H9 (cell line): ENCODE results near the gene F13B. TPM values are rescaled to one million over a fixed set of nuclear protein-coding genes. Genes with fewer than 3 reads are reported as not detected.

Experiments used
- DNase-seq: peaks from one replicate; pipeline ENCODE4 v3.0.0-alpha.2; 2017
- H2AFZ ChIP-seq: one replicate; pipeline ENCODE4 v1.6.1; 2013; ENCODE audit warnings: mild to moderate bottlenecking, low read length, control low read depth, moderate library complexity
- H2AK5ac ChIP-seq: 2 replicates; pipeline ENCODE4 v1.6.1; 2013; ENCODE audit warnings: low read length, control low read depth, mixed read lengths; ENCODE audit not compliant: insufficient read length
- H2BK120ac ChIP-seq: one replicate; pipeline ENCODE4 v1.6.1; 2013; ENCODE audit warnings: low read depth, mild to moderate bottlenecking, low read length, control low read depth, inconsistent platforms; ENCODE audit not compliant: poor library complexity, severe bottlenecking
- H2BK12ac ChIP-seq: 2 replicates; pipeline ENCODE4 v1.6.1; 2013; ENCODE audit warnings: low read length, control low read depth, mixed read lengths, low read depth; ENCODE audit not compliant: insufficient read length
- H2BK15ac ChIP-seq: 2 replicates; pipeline ENCODE4 v1.6.1; 2013; ENCODE audit warnings: low read depth, low read length, control low read depth
- H2BK20ac ChIP-seq: one replicate; pipeline ENCODE4 v1.6.1; 2013; ENCODE audit warnings: low read depth, mild to moderate bottlenecking, low read length, control low read depth, inconsistent platforms; ENCODE audit not compliant: poor library complexity, severe bottlenecking
- H2BK5ac ChIP-seq: 2 replicates; pipeline ENCODE4 v1.6.1; 2013; ENCODE audit warnings: low read length, control low read depth, mixed read lengths; ENCODE audit not compliant: insufficient read length
- H3K14ac ChIP-seq: 2 replicates; pipeline ENCODE4 v1.6.1; 2013; ENCODE audit warnings: low read length, control low read depth; ENCODE audit not compliant: insufficient read depth
- H3K18ac ChIP-seq: 2 replicates; pipeline ENCODE4 v1.6.1; 2013; ENCODE audit warnings: low read depth, mild to moderate bottlenecking, mixed read lengths, low read length, control low read depth; ENCODE audit not compliant: insufficient read length
- H3K23ac ChIP-seq: 2 replicates; pipeline ENCODE4 v1.6.1; 2013; ENCODE audit warnings: low read length, control low read depth, mixed read lengths, low read depth; ENCODE audit not compliant: insufficient read length
- H3K23me2 ChIP-seq: 2 replicates; pipeline ENCODE4 v1.6.1; 2013; ENCODE audit warnings: low read depth, mild to moderate bottlenecking, mixed read lengths, low read length, control low read depth; ENCODE audit not compliant: insufficient read length, poor library complexity, severe bottlenecking
- H3K27ac ChIP-seq: 2 replicates; pipeline ENCODE4 v1.5.1; 2013; ENCODE audit warnings: low read length, control low read depth, mixed read lengths, low read depth; ENCODE audit not compliant: insufficient read length
- H3K27me3 ChIP-seq: 2 replicates; pipeline ENCODE4 v1.6.1; 2013; ENCODE audit warnings: low read length, control low read depth, inconsistent platforms; ENCODE audit not compliant: insufficient read depth
- H3K4ac ChIP-seq: 2 replicates; pipeline ENCODE4 v1.6.1; 2013; ENCODE audit warnings: low read depth, mild to moderate bottlenecking, control low read depth, inconsistent platforms, low read length, moderate library complexity
- H3K4me1 ChIP-seq: 2 replicates; pipeline ENCODE4 v1.6.1; 2013; ENCODE audit warnings: low read length, control low read depth, inconsistent platforms; ENCODE audit not compliant: insufficient read depth
- H3K4me2 ChIP-seq: 2 replicates; pipeline ENCODE4 v1.6.1; 2013; ENCODE audit warnings: low read length, control low read depth, mixed read lengths; ENCODE audit not compliant: insufficient read length, insufficient read depth
- H3K56ac ChIP-seq: 2 replicates; pipeline ENCODE4 v1.6.1; 2013; ENCODE audit warnings: low read depth, mild to moderate bottlenecking, mixed read lengths, low read length, control low read depth; ENCODE audit not compliant: insufficient read length
- H3K79me1 ChIP-seq: 2 replicates; pipeline ENCODE4 v1.6.1; 2013; ENCODE audit warnings: low read depth, mild to moderate bottlenecking, moderate library complexity, low read length, control low read depth, inconsistent platforms; ENCODE audit not compliant: insufficient read depth, poor library complexity, severe bottlenecking
- H3K79me2 ChIP-seq: 2 replicates; pipeline ENCODE4 v1.6.1; 2013; ENCODE audit warnings: low read length, control low read depth, inconsistent platforms; ENCODE audit not compliant: insufficient read depth
- H3K9ac ChIP-seq: 2 replicates; pipeline ENCODE4 v1.6.1; 2013; ENCODE audit warnings: low read length, control low read depth, mixed read lengths; ENCODE audit not compliant: insufficient read length; ENCODE audit errors: extremely low read depth
- H3K9me3 ChIP-seq: one replicate; pipeline ENCODE4 v1.6.1; 2013; ENCODE audit warnings: low read depth, low read length, inconsistent platforms; ENCODE audit not compliant: control insufficient read depth
- H3T11ph ChIP-seq: one replicate; pipeline ENCODE4 v1.6.1; 2013; ENCODE audit warnings: mild to moderate bottlenecking, low read length, control low read depth, inconsistent platforms
- H4K20me1 ChIP-seq: one replicate; pipeline ENCODE4 v1.6.1; 2013; ENCODE audit not compliant: control insufficient read depth, insufficient read length, insufficient read depth
- H4K5ac ChIP-seq: 2 replicates; pipeline ENCODE4 v1.6.1; 2013; ENCODE audit warnings: low read depth, mild to moderate bottlenecking, mixed read lengths, low read length, control low read depth; ENCODE audit not compliant: insufficient read length
- H4K8ac ChIP-seq: replicated peaks from 2 replicates; pipeline ENCODE4 v1.6.1; 2013; ENCODE audit warnings: low read length, control low read depth, mixed read lengths, low read depth; ENCODE audit not compliant: insufficient read length
- H4K91ac ChIP-seq: 2 replicates; pipeline ENCODE4 v1.6.1; 2013; ENCODE audit warnings: low read depth, mild to moderate bottlenecking, moderate library complexity, mixed read lengths, low read length, control low read depth; ENCODE audit not compliant: insufficient read length
- H3K27ac Mint-ChIP-seq, 3 experiments: 2 replicates in 2 of 3; 3 replicates in 1 of 3; pipeline ENCODE4 v1.8.0; 2020 to 2021; ENCODE audit warnings: mixed read lengths in 3 of 3, mild to moderate bottlenecking in 1 of 3, moderate library complexity in 1 of 3
- H3K27me3 Mint-ChIP-seq: 2 replicates; pipeline ENCODE4 v1.8.0; 2021; ENCODE audit warnings: low read depth, mild to moderate bottlenecking, moderate library complexity, mixed read lengths
- H3K36me3 Mint-ChIP-seq, 3 experiments: 2 replicates in 2 of 3; 3 replicates in 1 of 3; pipeline ENCODE4 v1.8.0; 2020 to 2021; ENCODE audit warnings: low read depth in 3 of 3, mixed read lengths in 3 of 3; ENCODE audit not compliant: insufficient read depth in 1 of 3
- H3K4me1 Mint-ChIP-seq, 2 experiments: 2 replicates each; pipeline ENCODE4 v1.8.0; 2020; ENCODE audit warnings: mixed read lengths in 2 of 2
- H3K4me3 Mint-ChIP-seq, 2 experiments: 2 replicates in 1 of 2; 3 replicates in 1 of 2; pipeline ENCODE4 v1.8.0; 2020 to 2021; ENCODE audit warnings: mild to moderate bottlenecking in 2 of 2, mixed read lengths in 2 of 2, moderate library complexity in 1 of 2
- H3K9me3 Mint-ChIP-seq, 2 experiments: 2 replicates in 1 of 2; 3 replicates in 1 of 2; pipeline ENCODE4 v1.8.0; 2020; ENCODE audit warnings: mild to moderate bottlenecking in 2 of 2, mixed read lengths in 2 of 2, moderate library complexity in 1 of 2
- CTCF ChIP-seq: fragments of 200-600 bp; sonication (generic); conservative IDR thresholded peaks from 3 replicates; pipeline ENCODE4 v1.8.0; 2021; ENCODE audit warnings: antibody characterized with exemption, mild to moderate bottlenecking
- total RNA-seq: library from RNA; stranded (reverse); gene quantifications from 2 replicates; pipeline ENCODE4 v1.2.1, GENCODE V29; 2021

F13B gene
- total RNA-seq, 1 experiment from 2014 or later: not detected

- no peak overlapping the region for H2BK12ac ChIP-seq
- H4K20me1 ChIP-seq: no peaks in the 10 kb centered on the region
- Mint-ChIP-seq H3K9me3 (peaks cover 2 to 6% of the 10 kb centered on the region in 2 experiments; a peak in 3 of 5 replicates), H3K27ac (no peak overlapping the region), H3K27me3 (no peaks in the 10 kb centered on the region), H3K36me3 (peaks cover 0 to 1% (median 0%) of the 10 kb centered on the region in 3 experiments; a peak in 2 of 7 replicates), H3K4me1 (no peaks in the 10 kb centered on the region), H3K4me3 (no peak overlapping the region)
- no peaks in the 10 kb centered on the region for H3K23me2 ChIP-seq
- no peak overlapping the region for H2AK5ac ChIP-seq
- no peak overlapping the region for H3K56ac ChIP-seq
- no peak overlapping the region for H4K8ac ChIP-seq
- no peaks in the 10 kb centered on the region for H3K79me2 ChIP-seq
- DNase-seq: no peak
- H3K27me3 ChIP-seq: no peaks in the 10 kb centered on the region
- no peaks in the 10 kb centered on the region for H3K9me3 ChIP-seq
- no peak overlapping the region for H2BK15ac ChIP-seq
- no peak overlapping the region for H3K4me2 ChIP-seq
- H3K14ac ChIP-seq: no peak overlapping the region
- no peak overlapping the region for H2BK20ac ChIP-seq
- H4K5ac ChIP-seq: no peak overlapping the region
- TF ChIP-seq CTCF: no peak
- no peak overlapping the region for H3K23ac ChIP-seq
- H2BK5ac ChIP-seq: no peak overlapping the region
- no peak overlapping the region for H2AFZ ChIP-seq
- no peak overlapping the region for H4K91ac ChIP-seq
- no peaks in the 10 kb centered on the region for H3K79me1 ChIP-seq
- H3T11ph ChIP-seq: no peak overlapping the region
- H2BK120ac ChIP-seq: no peak overlapping the region
- H3K27ac ChIP-seq: no peak overlapping the region
- H3K4me1 ChIP-seq: no peaks in the 10 kb centered on the region
- no peak overlapping the region for H3K18ac ChIP-seq
- no peak overlapping the region for H3K9ac ChIP-seq
- no peak overlapping the region for H3K4ac ChIP-seq
Observed at GRCh38 chr1:197065559-197065958, 1.5 kb downstream of the F13B start.
